ENCODE results near the gene GRB14. TPM values are rescaled to one million over a fixed set of nuclear protein-coding genes. Genes with fewer than 3 reads are reported as not detected.
"Not testable (repeated sequence)": the region's sequence is repeated elsewhere in the genome, so short reads cannot be mapped to it uniquely, and the experiment has no call there.

GRB14 gene
- total RNA-seq, 1 experiment from 2014 or later, result not detected

DNA sequence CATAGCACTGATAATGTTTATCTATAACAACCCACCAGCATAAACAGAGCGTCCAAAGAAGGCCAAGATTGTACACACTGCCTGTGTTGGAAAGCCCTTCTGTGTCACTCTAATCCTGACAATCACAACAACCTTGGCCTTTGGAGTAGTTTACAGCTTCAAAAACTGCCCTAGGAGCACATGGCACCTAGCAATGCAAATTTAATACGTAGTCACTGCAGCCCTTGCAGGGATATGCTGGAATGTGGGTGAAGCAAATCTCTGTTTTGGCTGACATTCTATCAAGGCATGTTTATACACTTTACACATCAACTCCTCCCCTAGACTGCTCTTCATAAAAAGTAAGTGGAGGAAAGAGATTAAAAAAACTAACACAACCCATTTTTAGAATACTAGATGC, 66.8 kb downstream of the GRB14 start:
- H3K27ac ChIP-seq (ENCODE audit: low read length), result no peak overlapping the region
- H3K4me3 ChIP-seq (ENCODE audit: low read depth in 2 of 2, low read length in 2 of 2), result no peak overlapping the region
- H3K27me3 ChIP-seq (ENCODE audit: control insufficient read depth, insufficient read depth, low read length), result no peaks in the 10 kb centered on the region; the same call in 1 of the 2 replicates
- ATAC-seq, result no peak
- ChIA-PET POLR2A (no interaction called here), CTCF (no interaction called here)
- no peaks in the 10 kb centered on the region for H3K9me3 ChIP-seq (ENCODE audit: control insufficient read depth, insufficient read depth, low read depth, low read length)
- in situ Hi-C loops (cut with HindIII; ENCODE audit: low pct_unique_long_range_greater_than_20kb, low sequenced_read_pairs), result no loop called here
- intact Hi-C loops (cut with micrococcal nuclease; ENCODE audit: unreplicated experiment), result no loop called here
- TF ChIP-seq SIN3A (IDR thresholded peaks at IDR 0.05; ENCODE audit: borderline replicate concordance, insufficient read depth, low read depth, low read length) (no peak), TCF7L2 (IDR thresholded peaks at IDR 0.05; ENCODE audit: low read depth, low read length) (no peak), CTCF (IDR thresholded peaks at IDR 0.05) (no peak), POLR2AphosphoS5 (IDR thresholded peaks at IDR 0.05; ENCODE audit: low read depth, low read length) (no peak)
- TF ChIP-seq, protein P1, sequence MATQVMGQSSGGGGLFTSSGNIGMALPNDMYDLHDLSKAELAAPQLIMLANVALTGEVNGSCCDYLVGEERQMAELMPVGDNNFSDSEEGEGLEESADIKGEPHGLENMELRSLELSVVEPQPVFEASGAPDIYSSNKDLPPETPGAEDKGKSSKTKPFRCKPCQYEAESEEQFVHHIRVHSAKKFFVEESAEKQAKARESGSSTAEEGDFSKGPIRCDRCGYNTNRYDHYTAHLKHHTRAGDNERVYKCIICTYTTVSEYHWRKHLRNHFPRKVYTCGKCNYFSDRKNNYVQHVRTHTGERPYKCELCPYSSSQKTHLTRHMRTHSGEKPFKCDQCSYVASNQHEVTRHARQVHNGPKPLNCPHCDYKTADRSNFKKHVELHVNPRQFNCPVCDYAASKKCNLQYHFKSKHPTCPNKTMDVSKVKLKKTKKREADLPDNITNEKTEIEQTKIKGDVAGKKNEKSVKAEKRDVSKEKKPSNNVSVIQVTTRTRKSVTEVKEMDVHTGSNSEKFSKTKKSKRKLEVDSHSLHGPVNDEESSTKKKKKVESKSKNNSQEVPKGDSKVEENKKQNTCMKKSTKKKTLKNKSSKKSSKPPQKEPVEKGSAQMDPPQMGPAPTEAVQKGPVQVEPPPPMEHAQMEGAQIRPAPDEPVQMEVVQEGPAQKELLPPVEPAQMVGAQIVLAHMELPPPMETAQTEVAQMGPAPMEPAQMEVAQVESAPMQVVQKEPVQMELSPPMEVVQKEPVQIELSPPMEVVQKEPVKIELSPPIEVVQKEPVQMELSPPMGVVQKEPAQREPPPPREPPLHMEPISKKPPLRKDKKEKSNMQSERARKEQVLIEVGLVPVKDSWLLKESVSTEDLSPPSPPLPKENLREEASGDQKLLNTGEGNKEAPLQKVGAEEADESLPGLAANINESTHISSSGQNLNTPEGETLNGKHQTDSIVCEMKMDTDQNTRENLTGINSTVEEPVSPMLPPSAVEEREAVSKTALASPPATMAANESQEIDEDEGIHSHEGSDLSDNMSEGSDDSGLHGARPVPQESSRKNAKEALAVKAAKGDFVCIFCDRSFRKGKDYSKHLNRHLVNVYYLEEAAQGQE (IDR thresholded peaks at IDR 0.05; ENCODE audit: insufficient read depth in 1 of 2, low read depth in 2 of 2, low read length in 1 of 2), result no peak
- no peak for DNase-seq (ENCODE audit: low read depth, low spot score)
- no TSS peak for BruUV-seq (replicated peaks)
- no peaks in the 10 kb centered on the region for H3K4me1 ChIP-seq (ENCODE audit: control insufficient read depth, insufficient read depth, low read length)
- H3K36me3 ChIP-seq (ENCODE audit: control insufficient read depth, insufficient read depth, low read length), result no peaks in the 10 kb centered on the region

GRCh38 chr2:164551519-164551918, 69.8 kb downstream of the GRB14 start:
- in situ Hi-C loops (cut with HindIII; ENCODE audit: low pct_unique_long_range_greater_than_20kb, low sequenced_read_pairs), result no loop called here
- DNase-seq (ENCODE audit: low read depth, low spot score), result no peak
- POLR2A ChIA-PET, result no interaction called here
- intact Hi-C loops (cut with micrococcal nuclease; ENCODE audit: unreplicated experiment), result no loop called here
- no peak for ATAC-seq
- Histone ChIP-seq H3K27me3 (ENCODE audit: control insufficient read depth, insufficient read depth, low read length) (no peaks in the 10 kb centered on the region), H3K9me3 (ENCODE audit: control insufficient read depth, insufficient read depth, low read depth, low read length) (no peaks in the 10 kb centered on the region), H3K27ac (ENCODE audit: low read length) (no peak overlapping the region), H3K4me1 (ENCODE audit: control insufficient read depth, insufficient read depth, low read length) (no peaks in the 10 kb centered on the region), H3K36me3 (ENCODE audit: control insufficient read depth, insufficient read depth, low read length) (no peaks in the 10 kb centered on the region), H3K4me3 (ENCODE audit: low read depth in 2 of 2, low read length in 2 of 2) (no peak overlapping the region)
- TF ChIP-seq CTCF (IDR thresholded peaks at IDR 0.05) (no peak), TCF7L2 (IDR thresholded peaks at IDR 0.05; ENCODE audit: low read depth, low read length) (no peak), SIN3A (IDR thresholded peaks at IDR 0.05; ENCODE audit: borderline replicate concordance, insufficient read depth, low read depth, low read length) (no peak)
- CTCF ChIA-PET, result no interaction called here
- BruUV-seq (replicated peaks), result no TSS peak

DNA sequence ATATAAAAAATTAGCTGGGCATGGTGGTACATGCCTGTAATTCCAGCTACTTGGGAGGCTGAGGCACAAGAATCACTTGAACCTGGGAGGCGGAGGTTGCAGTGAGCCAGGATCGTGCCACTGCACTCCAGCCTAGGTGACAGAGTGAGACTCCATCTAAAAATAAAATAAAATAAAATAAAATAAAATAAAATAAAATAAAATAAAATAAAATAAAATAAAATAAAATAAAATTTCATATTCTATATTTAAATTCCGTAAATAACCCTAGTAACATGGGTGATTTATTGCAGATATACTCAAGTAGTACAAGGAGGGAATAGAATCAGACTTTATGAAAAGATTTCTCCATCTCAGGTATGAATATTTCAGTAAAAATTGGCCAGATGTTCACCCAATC, 71.6 kb downstream of the GRB14 start:
- ATAC-seq; H3K27ac ChIP-seq (ENCODE audit: low read length); in situ Hi-C loops (cut with HindIII; ENCODE audit: low pct_unique_long_range_greater_than_20kb, low sequenced_read_pairs); POLR2A ChIA-PET; BruUV-seq (replicated peaks); DNase-seq (ENCODE audit: low read depth, low spot score); H3K4me3 ChIP-seq (ENCODE audit: low read depth in 2 of 2, low read length in 2 of 2); H3K4me1 ChIP-seq (ENCODE audit: control insufficient read depth, insufficient read depth, low read length); intact Hi-C loops (cut with micrococcal nuclease; ENCODE audit: unreplicated experiment); H3K36me3 ChIP-seq (ENCODE audit: control insufficient read depth, insufficient read depth, low read length); H3K27me3 ChIP-seq (ENCODE audit: control insufficient read depth, insufficient read depth, low read length); H3K9me3 ChIP-seq (ENCODE audit: control insufficient read depth, insufficient read depth, low read depth, low read length); CTCF ChIA-PET: not testable (repeated sequence)

All from Panc1 (cell line).